RWPE1 (cell line): ENCODE data around the gene TEPSIN.
A peak's percentile ranks its signal among the peaks of the same experiment; 100 is the strongest.

Source experiments
- CTCF ChIA-PET: fragments of 350-600 bp; sonication (Branson Sonifier 250); formaldehyde crosslinking; extraction: SDS; loops from one replicate; lab custom pipeline; 2021; lab: Yijun Ruan, JAX
- POLR2A ChIA-PET: fragments of 400-600 bp; formaldehyde crosslinking; extraction: SDS; loops from one replicate; lab custom pipeline; 2020; ENCODE audit warnings: antibody characterized with exemption; ENCODE audit not compliant: low non-redundant PET; lab: Yijun Ruan, JAX
- DNase-seq: peaks from one replicate; pipeline ENCODE4 v3.0.0; 2012; ENCODE audit warnings: low spot score
- H3K27ac ChIP-seq: fragments of 450-650 bp; 2 replicates; pipeline ENCODE4 v1.5.1; 2017
- TF ChIP-seq, protein P1 (sequence below): fragments of 450-650 bp; conservative IDR thresholded peaks from 2 replicates; pipeline ENCODE4 v1.5.1; 2017; ENCODE audit warnings: low read depth, mild to moderate bottlenecking

TEPSIN gene

DNA sequence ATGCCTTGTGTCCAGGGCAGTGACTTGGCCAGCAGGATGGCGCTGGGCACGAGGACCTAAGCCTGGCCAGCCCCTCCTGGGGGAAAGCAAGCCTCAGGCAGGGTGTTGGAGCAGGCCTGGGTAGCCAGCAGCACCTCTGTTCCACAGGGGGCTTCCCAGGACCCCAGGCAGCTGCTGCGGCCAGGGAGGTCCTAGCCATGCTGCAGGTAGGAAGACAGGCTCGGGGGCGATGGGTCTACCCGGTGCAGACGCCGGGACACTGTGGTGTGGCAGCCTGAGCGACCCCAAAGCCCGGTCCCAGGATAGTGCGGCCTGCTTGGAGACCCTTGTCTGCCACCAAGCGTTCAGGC lies 50.4 kb downstream of the TEPSIN start:
- DNase-seq: no peak
- POLR2A ChIA-PET: no interaction called here
- CTCF ChIA-PET: no interaction called here
- H3K27ac ChIP-seq: peak overlapping the region; percentile 1; the same call in 1 of the 2 replicates
- TF ChIP-seq, protein P1, sequence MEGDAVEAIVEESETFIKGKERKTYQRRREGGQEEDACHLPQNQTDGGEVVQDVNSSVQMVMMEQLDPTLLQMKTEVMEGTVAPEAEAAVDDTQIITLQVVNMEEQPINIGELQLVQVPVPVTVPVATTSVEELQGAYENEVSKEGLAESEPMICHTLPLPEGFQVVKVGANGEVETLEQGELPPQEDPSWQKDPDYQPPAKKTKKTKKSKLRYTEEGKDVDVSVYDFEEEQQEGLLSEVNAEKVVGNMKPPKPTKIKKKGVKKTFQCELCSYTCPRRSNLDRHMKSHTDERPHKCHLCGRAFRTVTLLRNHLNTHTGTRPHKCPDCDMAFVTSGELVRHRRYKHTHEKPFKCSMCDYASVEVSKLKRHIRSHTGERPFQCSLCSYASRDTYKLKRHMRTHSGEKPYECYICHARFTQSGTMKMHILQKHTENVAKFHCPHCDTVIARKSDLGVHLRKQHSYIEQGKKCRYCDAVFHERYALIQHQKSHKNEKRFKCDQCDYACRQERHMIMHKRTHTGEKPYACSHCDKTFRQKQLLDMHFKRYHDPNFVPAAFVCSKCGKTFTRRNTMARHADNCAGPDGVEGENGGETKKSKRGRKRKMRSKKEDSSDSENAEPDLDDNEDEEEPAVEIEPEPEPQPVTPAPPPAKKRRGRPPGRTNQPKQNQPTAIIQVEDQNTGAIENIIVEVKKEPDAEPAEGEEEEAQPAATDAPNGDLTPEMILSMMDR: no peak

DNA sequence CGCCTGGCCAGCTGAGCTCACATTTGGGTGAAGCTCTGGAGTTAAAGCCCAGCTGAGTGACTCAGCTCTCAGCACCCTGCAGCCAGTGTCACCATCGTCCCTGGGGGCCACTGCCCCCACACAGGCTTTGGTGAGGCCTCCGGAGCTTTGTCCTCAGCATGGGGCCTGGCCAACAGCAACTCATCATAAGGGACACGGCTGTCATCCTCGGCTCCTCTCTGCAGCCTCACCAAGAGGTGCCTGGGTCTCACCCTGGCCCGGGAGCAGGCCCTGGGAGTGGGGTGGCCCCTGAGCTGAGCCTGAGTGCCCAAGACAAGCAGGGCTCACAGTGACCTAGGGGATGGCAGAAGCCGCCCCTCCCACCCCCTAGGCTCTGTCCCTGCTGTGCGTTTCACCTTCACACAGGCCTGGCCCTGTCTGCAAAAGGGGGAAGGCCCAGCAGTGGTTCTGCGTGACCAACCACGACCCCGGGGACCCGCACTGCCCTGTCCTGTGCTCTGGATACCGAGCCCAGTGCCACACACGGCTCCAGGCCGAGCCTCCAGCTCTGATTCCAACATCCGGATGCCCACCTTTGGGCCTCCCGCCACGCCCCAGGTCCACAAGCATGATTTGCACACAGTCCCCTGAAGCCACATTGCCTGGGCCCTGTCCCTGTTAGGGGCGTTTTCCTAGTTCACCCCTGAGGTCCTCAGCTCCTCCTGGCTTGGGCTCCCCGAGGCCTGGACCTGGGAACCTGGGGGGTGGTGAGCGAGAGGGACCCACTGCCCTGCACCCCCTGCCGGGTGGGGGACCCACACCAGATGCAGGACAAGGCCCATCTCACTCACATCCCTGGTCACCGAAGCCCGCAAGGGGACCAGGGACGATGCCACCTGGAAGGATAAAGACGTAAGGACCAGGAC lies 51.0 kb downstream of the TEPSIN start:
- TF ChIP-seq, protein P1: no peak
- DNase-seq: no peak
- peak overlapping the region; percentile 1 for H3K27ac ChIP-seq
- CTCF ChIA-PET: no interaction called here
- POLR2A ChIA-PET: no interaction called here

DNA sequence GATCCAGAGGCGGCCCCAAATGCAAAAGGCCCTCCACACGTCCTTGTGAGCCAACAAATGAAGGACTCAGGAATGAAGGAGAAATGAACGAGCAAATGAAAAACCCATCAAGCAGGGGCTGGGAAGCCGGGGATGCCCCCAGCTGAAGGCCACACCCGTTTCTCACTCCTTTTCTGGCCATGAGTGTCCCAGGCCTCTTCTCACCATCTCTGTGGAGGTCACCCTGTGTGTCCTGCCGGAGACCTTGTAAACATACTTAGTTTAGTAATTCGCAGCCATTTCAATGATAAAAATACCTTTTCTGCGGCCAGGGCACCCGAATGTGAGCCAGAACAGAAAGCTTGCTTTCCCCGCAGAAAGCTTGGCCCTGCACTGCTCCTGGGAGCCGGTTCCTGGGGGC lies 51.7 kb downstream of the TEPSIN start:
- ChIA-PET CTCF (no interaction called here), POLR2A (no interaction called here)
- H3K27ac ChIP-seq: peak overlapping the region; percentile 1; the same call in 1 of the 2 replicates
- DNase-seq: no peak
- TF ChIP-seq, protein P1: no peak

DNA sequence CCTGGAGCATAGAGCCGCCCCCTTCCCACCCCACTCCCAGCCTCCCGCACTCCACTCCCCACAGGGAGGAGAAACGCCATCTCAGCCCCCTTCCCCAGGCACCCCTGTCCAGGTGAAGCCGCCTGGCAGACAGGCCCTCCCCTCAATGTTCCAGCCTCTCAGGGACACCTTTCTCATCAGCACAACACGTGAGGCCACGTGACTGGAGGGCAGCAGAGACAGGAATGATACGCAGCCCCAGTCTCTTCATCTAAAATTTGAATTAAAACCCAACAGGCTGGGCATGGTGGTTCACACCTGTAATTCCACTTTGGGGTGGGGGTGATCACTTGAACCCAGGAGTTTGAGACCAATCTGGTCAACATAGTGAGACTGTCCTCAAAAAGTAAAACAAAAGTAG lies 52.7 kb downstream of the TEPSIN start:
- DNase-seq: no peak
- TF ChIP-seq, protein P1: no peak
- no peak overlapping the region for H3K27ac ChIP-seq
- ChIA-PET CTCF (no interaction called here), POLR2A (no interaction called here)

DNA sequence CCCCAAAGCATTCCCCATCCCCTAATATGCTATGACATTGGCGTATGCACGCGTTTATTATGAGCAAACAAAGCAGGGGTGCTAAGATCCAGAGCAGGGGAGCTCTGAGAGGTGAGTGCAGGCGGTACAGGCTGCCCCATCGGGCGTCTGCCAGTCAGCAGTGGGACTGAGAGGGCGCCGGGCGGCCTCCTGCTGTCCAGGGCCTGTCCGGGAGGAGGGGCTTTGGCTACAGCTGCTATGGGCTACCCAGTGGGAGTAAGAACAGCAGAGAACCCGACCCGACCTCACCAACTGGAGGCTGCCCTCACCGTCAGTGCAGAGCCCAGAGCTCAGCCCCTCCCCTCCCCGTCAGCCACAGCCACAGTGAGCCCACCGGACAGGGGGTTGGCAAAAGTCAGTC lies 54.3 kb downstream of the TEPSIN start:
- TF ChIP-seq, protein P1: no peak
- ChIA-PET CTCF (no interaction called here), POLR2A (no interaction called here)
- no peak for DNase-seq
- no peak overlapping the region for H3K27ac ChIP-seq

DNA sequence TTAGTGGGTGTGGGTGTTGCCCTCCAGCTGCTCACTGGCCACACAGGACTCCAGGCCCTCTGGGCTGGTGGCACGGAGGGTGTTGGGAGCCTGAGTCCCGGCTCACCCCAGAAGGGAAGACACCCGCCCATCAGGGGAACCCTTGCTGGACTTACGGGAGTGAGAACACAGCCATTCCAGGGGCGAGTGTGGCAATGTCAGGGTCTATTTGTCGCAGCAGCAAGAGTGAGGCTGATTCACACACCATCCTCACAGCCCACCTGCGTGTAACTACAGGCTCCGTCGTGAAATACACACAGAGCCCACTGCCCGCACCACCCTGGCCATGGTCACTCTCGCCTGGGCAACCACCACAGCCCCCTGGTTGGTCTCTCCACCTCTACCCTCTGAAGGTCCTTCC lies 55.0 kb downstream of the TEPSIN start:
- TF ChIP-seq, protein P1: no peak
- no peak overlapping the region for H3K27ac ChIP-seq
- DNase-seq: no peak
- POLR2A ChIA-PET: no interaction called here
- CTCF ChIA-PET: no interaction called here
